ENCODE measurements around the gene ADPRHL1.

Gene ADPRHL1

GRCh38 chr13:113452942-113453901 is at the start of gene ADPRHL1:
TSS of gene ADPRHL1 (minus strand) at chr13:113453488. CDS start at chr13:113453437, 51 bp downstream.
- in situ Hi-C loops (cut with MboI; ENCODE audit: low sequenced_read_pairs) = no loop called here

- in situ Hi-C loops (cut with MboI; ENCODE audit: low sequenced_read_pairs) = no loop called here
Measured at GRCh38 chr13:113502686-113503085, 49.4 kb upstream of the ADPRHL1 start.

GRCh38 chr13:113500530-113501265 is 47.4 kb upstream of the ADPRHL1 start:
- in situ Hi-C loops (cut with MboI; ENCODE audit: low sequenced_read_pairs) = no loop called here

- in situ Hi-C loops (cut with MboI; ENCODE audit: low sequenced_read_pairs) = no loop called here
Measured at GRCh38 chr13:113499936-113500335, 46.6 kb upstream of the ADPRHL1 start.

GRCh38 chr13:113498905-113499304 is 45.6 kb upstream of the ADPRHL1 start:
- in situ Hi-C loops (cut with MboI; ENCODE audit: low sequenced_read_pairs) = no loop called here

GRCh38 chr13:113497217-113497616 is 43.9 kb upstream of the ADPRHL1 start:
- in situ Hi-C loops (cut with MboI; ENCODE audit: low sequenced_read_pairs) = no loop called here

GRCh38 chr13:113495494-113496210 is 42.4 kb upstream of the ADPRHL1 start:
- in situ Hi-C loops (cut with MboI; ENCODE audit: low sequenced_read_pairs) = no loop called here

- in situ Hi-C loops (cut with MboI; ENCODE audit: low sequenced_read_pairs) = no loop called here
Measured at GRCh38 chr13:113493315-113493951, 40.1 kb upstream of the ADPRHL1 start.

- in situ Hi-C loops (cut with MboI; ENCODE audit: low sequenced_read_pairs) = no loop called here
Measured at GRCh38 chr13:113491982-113492381, 38.7 kb upstream of the ADPRHL1 start.

- in situ Hi-C loops (cut with MboI; ENCODE audit: low sequenced_read_pairs) = no loop called here
Measured at GRCh38 chr13:113491418-113491883, 38.2 kb upstream of the ADPRHL1 start.

GRCh38 chr13:113490496-113491417 is 37.5 kb upstream of the ADPRHL1 start, which contains the start of gene DCUN1D2:
TSS of gene DCUN1D2 (minus strand) at chr13:113490711. CDS start at chr13:113490669, 42 bp downstream.
- in situ Hi-C loops (cut with MboI; ENCODE audit: low sequenced_read_pairs) = no loop called here

- in situ Hi-C loops (cut with MboI; ENCODE audit: low sequenced_read_pairs) = no loop called here
Measured at GRCh38 chr13:113489549-113490495, 36.5 kb upstream of the ADPRHL1 start.

- in situ Hi-C loops (cut with MboI; ENCODE audit: low sequenced_read_pairs) = no loop called here
Measured at GRCh38 chr13:113489171-113489548, 35.9 kb upstream of the ADPRHL1 start.

GRCh38 chr13:113488283-113488682 is 35.0 kb upstream of the ADPRHL1 start:
- in situ Hi-C loops (cut with MboI; ENCODE audit: low sequenced_read_pairs) = no loop called here

GRCh38 chr13:113486698-113487097 is 33.4 kb upstream of the ADPRHL1 start:
- in situ Hi-C loops (cut with MboI; ENCODE audit: low sequenced_read_pairs) = no loop called here

GRCh38 chr13:113485545-113485944 is 32.3 kb upstream of the ADPRHL1 start:
- in situ Hi-C loops (cut with MboI; ENCODE audit: low sequenced_read_pairs) = no loop called here

- in situ Hi-C loops (cut with MboI; ENCODE audit: low sequenced_read_pairs) = no loop called here
Measured at GRCh38 chr13:113483504-113484293, 30.4 kb upstream of the ADPRHL1 start.

All from HL-60/S4 treated with phorbol 12-myristate 13-acetate at 8.2 ng/mL for 4 days and 3 days (cell line).